Activated naive CD4-positive, alpha-beta T cell treated with anti-CD3 and anti-CD28 coated beads, Interleukin-2, amount 10 ng/mL, durations not matched to agents 7 days and 5 days (primary cell): ENCODE measurements around the gene PTPMT1.

Experiments
- CTCF ChIA-PET: fragments of 350-600 bp; sonication (Branson Sonifier 250); formaldehyde crosslinking; loops from one replicate; lab custom pipeline; 2021; ENCODE audit warnings: antibody characterized with exemption; lab: Charles Lee
- DNase-seq: peaks from one replicate; pipeline ENCODE4 v3.0.0-alpha.2; 2020
- H3K27ac Mint-ChIP-seq: one replicate; pipeline ENCODE4 v1.8.0; 2021; ENCODE audit warnings: mild to moderate bottlenecking, moderate library complexity, mixed read lengths
- H3K27me3 Mint-ChIP-seq: one replicate; pipeline ENCODE4 v1.8.0; 2021; ENCODE audit warnings: mild to moderate bottlenecking, mixed read lengths
- H3K36me3 Mint-ChIP-seq: one replicate; pipeline ENCODE4 v1.8.0; 2021; ENCODE audit warnings: mixed read lengths
- H3K4me1 Mint-ChIP-seq: one replicate; pipeline ENCODE4 v1.8.0; 2021; ENCODE audit warnings: mixed read lengths
- H3K4me3 Mint-ChIP-seq: one replicate; pipeline ENCODE4 v1.8.0; 2021; ENCODE audit warnings: mild to moderate bottlenecking, moderate library complexity, mixed read lengths
- H3K9me3 Mint-ChIP-seq: one replicate; pipeline ENCODE4 v1.8.0; 2021; ENCODE audit warnings: mixed read lengths

PTPMT1 gene

DNA sequence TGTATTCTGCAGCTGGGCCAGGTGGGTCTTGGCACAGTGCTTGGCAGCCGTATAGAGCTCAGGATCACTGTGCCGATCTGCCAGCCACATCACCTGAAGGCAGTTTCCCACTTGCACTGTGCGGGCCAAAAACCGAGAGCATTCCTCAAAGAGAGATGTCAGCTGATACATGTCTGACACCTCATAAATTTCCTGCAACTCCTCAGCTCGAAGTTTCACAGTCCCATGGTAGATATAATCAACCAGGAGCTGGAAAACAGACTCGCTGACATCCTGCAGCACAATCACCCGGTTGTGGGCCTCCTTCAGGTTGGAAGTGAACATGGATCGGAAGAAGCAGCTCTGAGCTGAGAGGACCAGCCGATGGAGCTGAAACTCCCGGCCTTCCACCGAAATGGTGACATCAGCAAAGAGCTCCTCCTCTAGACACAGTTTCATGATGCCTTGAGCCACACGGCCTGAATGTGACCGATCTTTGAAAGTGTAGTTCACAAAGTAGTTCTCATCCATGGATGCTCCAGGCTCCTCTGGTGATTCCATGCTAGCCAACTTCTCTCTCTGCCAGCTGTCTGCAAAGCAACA is 12.2 kb downstream of the PTPMT1 start:
- CTCF ChIA-PET: interaction anchor here (0.7 to 1.9 kb wide), 2 partner anchors 8 to 24 kb away, joined by 3 to 5 read pairs; no protein-coding TSS in a partner anchor
- no peaks in the 10 kb centered on the region for H3K27me3 Mint-ChIP-seq
- no peak for DNase-seq
- H3K4me1 Mint-ChIP-seq: peaks cover 45% of the 10 kb centered on the region
- H3K9me3 Mint-ChIP-seq: no peaks in the 10 kb centered on the region
- H3K27ac Mint-ChIP-seq: peak overlapping the region; percentile 65
- H3K4me3 Mint-ChIP-seq: peak overlapping the region; percentile 96
- H3K36me3 Mint-ChIP-seq: peaks cover 55% of the 10 kb centered on the region

DNA sequence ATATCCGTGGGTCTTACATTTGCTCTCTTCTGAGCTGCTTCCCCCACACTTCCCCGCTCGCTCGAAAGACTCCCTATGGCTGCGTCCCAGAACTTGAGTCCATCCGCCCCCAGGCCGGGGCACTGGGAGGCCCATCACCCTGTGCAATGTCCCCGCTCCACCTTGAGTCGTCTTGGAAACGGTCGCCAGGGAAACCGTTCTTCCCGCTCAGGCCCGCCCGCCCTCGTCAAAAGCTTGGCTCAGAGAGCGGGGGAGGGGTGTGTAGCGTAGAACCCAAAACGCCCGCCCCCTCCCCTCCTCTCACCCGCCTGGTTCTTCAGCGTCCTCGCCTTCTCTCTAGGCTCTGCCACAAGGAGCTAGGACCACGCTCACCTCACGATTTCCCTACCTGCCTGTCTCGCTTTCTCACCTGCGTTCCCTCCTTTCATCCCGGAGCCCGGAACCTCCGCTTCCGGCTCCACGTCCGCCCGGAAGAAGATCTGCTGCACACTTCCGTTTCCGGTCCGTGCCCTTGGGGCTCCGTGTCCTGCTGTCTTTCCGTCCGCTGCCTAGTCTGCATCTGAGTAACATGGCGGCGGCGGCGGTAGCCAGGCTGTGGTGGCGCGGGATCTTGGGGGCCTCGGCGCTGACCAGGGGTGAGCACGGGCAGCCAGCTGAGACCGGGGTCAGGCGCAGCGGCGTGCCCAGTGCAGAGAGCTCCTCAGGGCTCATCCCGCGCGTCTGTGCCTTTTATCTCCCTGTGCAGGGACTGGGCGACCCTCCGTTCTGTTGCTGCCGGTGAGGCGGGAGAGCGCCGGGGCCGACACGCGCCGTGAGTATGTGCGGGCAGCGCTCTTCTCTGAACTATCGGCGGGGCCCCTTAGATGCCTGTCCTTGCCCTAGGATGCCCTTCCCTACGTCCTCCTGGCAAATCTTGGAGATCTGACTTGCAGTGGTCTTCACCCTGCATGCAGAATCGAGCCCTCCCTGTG is 13.4 kb downstream of the PTPMT1 start, which contains the start of the genes KBTBD4 and NDUFS3:
TSS of gene KBTBD4 (minus strand) at position 447 of the 971 bp plus-strand sequence. CDS start at position 428, 19 bp downstream.
TSS of gene NDUFS3 (plus strand) at position 551 of the 971 bp plus-strand sequence. CDS start at position 569, 18 bp downstream.
- Mint-ChIP-seq H3K9me3 (no peaks in the 10 kb centered on the region), H3K27ac (peak within 1 kb of the TSS; percentile 92), H3K4me1 (peaks cover 43% of the 10 kb centered on the region), H3K27me3 (no peaks in the 10 kb centered on the region), H3K36me3 (peaks cover 50% of the 10 kb centered on the region), H3K4me3 (peak within 1 kb of the TSS; percentile 96)
- CTCF ChIA-PET: interaction anchor here (0.9 to 1.9 kb wide), 2 partner anchors 25 to 27 kb away, joined by 3 to 5 read pairs; no protein-coding TSS in a partner anchor
- peak; percentile 91 for DNase-seq

DNA sequence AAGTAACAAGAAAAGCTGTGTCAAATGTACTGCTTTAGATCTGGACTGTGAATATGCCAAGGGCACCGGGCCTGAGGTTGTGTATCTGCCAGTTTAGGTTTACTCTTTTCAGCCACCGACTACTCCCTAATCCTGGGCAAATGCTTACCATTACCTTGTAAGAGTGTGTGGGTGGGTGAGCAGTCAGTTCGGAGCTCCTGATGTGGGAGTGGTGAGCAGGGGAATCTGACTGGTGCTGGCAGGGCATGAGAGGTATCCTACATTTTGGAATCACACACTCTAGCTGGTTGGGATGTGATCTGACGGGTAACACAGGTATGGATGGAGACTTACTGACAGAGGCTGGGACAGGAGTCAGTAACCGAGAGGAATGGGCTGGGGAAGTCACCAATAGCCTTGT is 18.4 kb downstream of the PTPMT1 start:
- Mint-ChIP-seq H3K9me3 (no peaks in the 10 kb centered on the region), H3K27me3 (no peaks in the 10 kb centered on the region), H3K4me3 (no peak overlapping the region), H3K36me3 (peaks cover 33% of the 10 kb centered on the region), H3K27ac (no peak overlapping the region), H3K4me1 (peaks cover 19% of the 10 kb centered on the region)
- no peak for DNase-seq
- CTCF ChIA-PET: no interaction called here

DNA sequence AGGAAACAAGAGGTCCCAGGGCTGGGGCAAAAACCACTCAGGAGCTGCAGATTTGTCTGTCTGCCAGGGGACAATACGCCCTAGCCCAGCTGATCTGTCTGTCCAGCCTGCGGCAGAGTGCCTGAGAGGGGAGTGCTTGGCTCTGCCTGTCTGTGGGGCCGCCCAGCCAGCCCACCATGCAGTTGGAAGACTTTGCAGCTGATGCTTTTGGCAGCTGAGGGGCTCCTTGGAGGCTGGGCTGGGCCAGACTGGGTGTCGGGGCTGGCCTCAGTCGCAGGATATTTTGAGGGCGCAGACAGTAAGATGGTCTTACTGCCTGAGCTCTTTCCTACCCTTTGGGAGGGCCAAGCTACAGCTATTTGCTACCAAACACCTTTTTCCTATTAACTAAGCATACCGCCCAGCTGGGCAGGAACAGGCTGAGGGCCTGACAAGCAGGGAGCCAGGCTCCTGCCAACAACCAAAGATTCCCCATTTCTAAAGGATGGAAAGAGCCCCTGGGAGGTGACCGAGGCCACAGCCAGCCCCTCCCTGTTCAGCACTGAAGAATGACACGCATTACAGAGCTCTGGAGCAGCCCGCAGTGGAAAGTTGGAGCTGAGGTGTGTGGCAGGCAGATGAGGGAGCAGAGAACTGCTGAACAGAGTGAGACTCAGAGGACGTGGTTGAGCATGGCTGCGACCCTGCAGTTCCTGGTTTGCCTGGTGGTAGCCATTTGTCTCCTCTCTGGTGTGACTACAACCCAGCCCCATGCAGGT is 20.9 kb downstream of the PTPMT1 start, which contains the start of gene FAM180B:
TSS of gene FAM180B (plus strand) at position 581 of the 758 bp plus-strand sequence. CDS start at position 672, 91 bp downstream.
- CTCF ChIA-PET: no interaction called here
- no peaks in the 10 kb centered on the region for H3K9me3 Mint-ChIP-seq
- H3K4me1 Mint-ChIP-seq: peaks cover 4% of the 10 kb centered on the region
- no peak within 1 kb of the TSS for H3K4me3 Mint-ChIP-seq
- H3K27ac Mint-ChIP-seq: no peak within 1 kb of the TSS
- no peaks in the 10 kb centered on the region for H3K27me3 Mint-ChIP-seq
- DNase-seq: no peak
- peaks cover 26% of the 10 kb centered on the region for H3K36me3 Mint-ChIP-seq

- no peak for DNase-seq
- H3K4me3 Mint-ChIP-seq: no peak overlapping the region
- H3K27me3 Mint-ChIP-seq: peaks cover 7% of the 10 kb centered on the region
- no peaks in the 10 kb centered on the region for H3K9me3 Mint-ChIP-seq
- no peak overlapping the region for H3K27ac Mint-ChIP-seq
- peaks cover 8% of the 10 kb centered on the region for H3K4me1 Mint-ChIP-seq
- peaks cover 21% of the 10 kb centered on the region for H3K36me3 Mint-ChIP-seq
- CTCF ChIA-PET: no interaction called here
Measured at GRCh38 chr11:47587039-47587716, 21.8 kb downstream of the PTPMT1 start.

- no peaks in the 10 kb centered on the region for H3K9me3 Mint-ChIP-seq
- H3K36me3 Mint-ChIP-seq: peaks cover 16% of the 10 kb centered on the region
- no peak overlapping the region for H3K4me3 Mint-ChIP-seq
- H3K27me3 Mint-ChIP-seq: peaks cover 13% of the 10 kb centered on the region
- CTCF ChIA-PET: no interaction called here
- no peak overlapping the region for H3K27ac Mint-ChIP-seq
- peaks cover 13% of the 10 kb centered on the region for H3K4me1 Mint-ChIP-seq
- DNase-seq: no peak
Measured at GRCh38 chr11:47587723-47588326, 22.4 kb downstream of the PTPMT1 start.

GRCh38 chr11:47589118-47589517 is 23.7 kb downstream of the PTPMT1 start:
- Mint-ChIP-seq H3K9me3 (no peaks in the 10 kb centered on the region), H3K4me1 (peaks cover 18% of the 10 kb centered on the region), H3K36me3 (peaks cover 8% of the 10 kb centered on the region), H3K27me3 (peaks cover 26% of the 10 kb centered on the region), H3K27ac (no peak overlapping the region), H3K4me3 (no peak overlapping the region)
- CTCF ChIA-PET: no interaction called here
- no peak for DNase-seq

DNA sequence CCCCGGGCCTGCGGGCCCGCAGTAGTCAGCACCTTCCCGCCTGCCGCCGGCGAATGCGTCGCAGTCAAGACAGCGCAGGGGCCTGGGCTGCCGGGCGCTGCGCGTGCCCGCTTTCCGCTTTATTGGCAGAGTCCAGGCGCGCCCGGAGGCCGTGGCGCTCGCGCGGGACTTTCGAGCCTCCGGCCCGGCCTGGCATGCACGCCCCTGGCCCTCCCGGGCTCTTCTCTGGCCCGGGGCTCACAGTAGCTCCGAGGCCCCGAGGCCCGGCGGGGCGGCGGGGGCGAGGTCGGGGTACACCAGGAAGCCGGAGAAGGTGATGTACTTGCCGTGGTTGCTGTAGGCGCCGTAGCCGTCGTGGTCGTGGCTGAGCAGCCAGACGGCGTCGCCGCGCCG is 24.2 kb downstream of the PTPMT1 start:
- no peak for DNase-seq
- no peak overlapping the region for H3K27ac Mint-ChIP-seq
- H3K9me3 Mint-ChIP-seq: no peaks in the 10 kb centered on the region
- peaks cover 18% of the 10 kb centered on the region for H3K4me1 Mint-ChIP-seq
- CTCF ChIA-PET: no interaction called here
- peaks cover 31% of the 10 kb centered on the region for H3K27me3 Mint-ChIP-seq
- H3K36me3 Mint-ChIP-seq: peaks cover 4% of the 10 kb centered on the region
- H3K4me3 Mint-ChIP-seq: no peak overlapping the region

DNA sequence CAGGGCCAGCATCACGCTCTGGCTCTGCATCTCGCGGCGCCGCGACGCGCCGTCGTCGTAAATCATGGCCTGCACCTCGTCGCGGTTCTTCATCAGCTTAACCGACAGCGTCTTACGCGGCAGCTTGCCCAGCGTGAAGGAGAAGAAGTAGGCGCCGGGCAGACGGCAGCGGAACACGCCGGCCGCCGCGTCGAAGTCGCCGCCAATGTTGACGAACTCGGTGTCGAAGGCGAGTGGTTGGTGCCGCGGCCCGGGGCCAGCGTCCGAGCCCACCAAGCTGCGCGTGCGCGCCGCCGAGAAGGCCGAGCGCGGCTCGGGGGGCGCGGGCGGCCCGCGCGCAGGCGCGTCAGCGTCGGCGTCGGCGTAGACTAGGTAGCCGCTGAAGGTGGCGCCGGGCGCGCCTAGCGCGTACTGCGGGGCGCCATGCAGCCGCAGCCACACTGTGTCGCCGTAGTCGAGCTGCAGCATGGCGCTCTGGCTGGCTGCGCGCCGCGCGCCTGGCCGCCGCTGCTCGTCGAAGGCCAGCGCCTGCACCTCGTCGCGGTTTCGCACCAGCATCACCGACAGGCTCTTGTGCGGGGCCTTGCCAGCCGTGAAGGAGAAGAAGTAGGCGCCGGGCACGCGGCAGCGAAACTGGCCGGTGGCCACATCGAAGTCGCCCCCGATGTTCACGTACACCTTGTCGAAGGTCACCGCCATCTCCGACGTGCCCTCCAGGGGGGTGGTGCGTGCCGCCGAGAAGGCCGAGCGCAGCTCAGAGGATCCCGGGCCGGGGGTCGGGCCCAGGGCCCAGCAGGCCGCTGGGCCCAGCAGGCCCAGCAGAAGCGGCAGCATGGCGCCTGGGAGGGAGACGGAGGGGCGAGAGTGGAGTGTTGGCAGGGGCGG is 24.8 kb downstream of the PTPMT1 start:
- no peaks in the 10 kb centered on the region for H3K36me3 Mint-ChIP-seq
- CTCF ChIA-PET: no interaction called here

DNA sequence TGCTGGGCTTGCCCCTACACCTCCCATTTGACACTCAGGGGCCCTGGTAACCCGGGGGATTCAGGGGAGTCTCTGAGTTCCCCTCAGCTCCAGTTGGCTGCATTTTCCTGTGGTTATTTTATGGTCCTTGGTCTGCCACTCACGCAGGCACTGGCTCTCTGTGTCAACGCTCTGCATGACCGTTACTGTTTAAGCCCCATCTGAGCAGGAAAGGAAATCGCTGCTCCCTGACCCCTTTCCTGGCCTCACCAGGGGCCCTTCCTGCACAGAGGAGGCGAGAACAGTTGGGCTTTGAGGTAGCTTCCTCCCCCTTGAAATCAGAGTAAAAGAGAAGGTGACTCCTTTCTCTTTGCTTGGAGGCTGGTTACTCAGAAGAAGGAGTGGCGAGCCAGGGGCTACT is 26.4 kb downstream of the PTPMT1 start:
- Mint-ChIP-seq H3K4me1 (peaks cover 18% of the 10 kb centered on the region), H3K27ac (no peak overlapping the region), H3K4me3 (no peak overlapping the region), H3K27me3 (peaks cover 52% of the 10 kb centered on the region), H3K36me3 (no peaks in the 10 kb centered on the region), H3K9me3 (no peaks in the 10 kb centered on the region)
- DNase-seq: no peak
- CTCF ChIA-PET: interaction anchor here (1.1 kb wide), 1 partner anchor 28 kb away, joined by 3 read pairs; no protein-coding TSS in a partner anchor

More for the DNA sequence above, 24.8 kb downstream of the PTPMT1 start:
- no peak overlapping the region for H3K4me3 Mint-ChIP-seq
- H3K4me1 Mint-ChIP-seq: peaks cover 18% of the 10 kb centered on the region
- H3K27me3 Mint-ChIP-seq: peaks cover 37% of the 10 kb centered on the region
- H3K27ac Mint-ChIP-seq: no peak overlapping the region
- H3K9me3 Mint-ChIP-seq: no peaks in the 10 kb centered on the region
- DNase-seq: no peak

DNA sequence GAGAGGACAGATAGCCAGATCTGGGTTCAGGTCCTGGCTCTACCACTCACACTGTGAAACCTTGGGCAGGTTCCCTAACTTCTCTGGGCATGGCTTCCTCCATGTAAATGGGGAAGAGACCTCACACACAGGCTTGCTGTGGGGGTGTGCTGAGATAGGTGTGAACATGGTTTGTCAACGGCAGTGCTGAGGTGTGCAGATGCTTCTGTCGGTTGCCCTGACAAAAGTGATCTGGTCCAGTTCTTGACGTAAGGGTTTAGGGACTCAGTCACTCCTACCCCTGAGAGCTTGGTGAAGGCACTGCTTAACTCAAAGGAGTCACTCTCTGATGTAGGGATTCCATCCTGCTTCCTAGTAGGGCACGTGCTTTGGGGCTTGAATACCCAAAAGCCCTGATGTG is 26.9 kb downstream of the PTPMT1 start:
- no peaks in the 10 kb centered on the region for H3K9me3 Mint-ChIP-seq
- H3K36me3 Mint-ChIP-seq: no peaks in the 10 kb centered on the region
- peaks cover 18% of the 10 kb centered on the region for H3K4me1 Mint-ChIP-seq
- H3K27ac Mint-ChIP-seq: no peak overlapping the region
- CTCF ChIA-PET: interaction anchor here (0.6 to 1.6 kb wide), 3 partner anchors 28 to 113 kb away, joined by 3 to 5 read pairs (median 3); no protein-coding TSS in a partner anchor
- no peak for DNase-seq
- H3K27me3 Mint-ChIP-seq: peaks cover 55% of the 10 kb centered on the region
- no peak overlapping the region for H3K4me3 Mint-ChIP-seq

DNA sequence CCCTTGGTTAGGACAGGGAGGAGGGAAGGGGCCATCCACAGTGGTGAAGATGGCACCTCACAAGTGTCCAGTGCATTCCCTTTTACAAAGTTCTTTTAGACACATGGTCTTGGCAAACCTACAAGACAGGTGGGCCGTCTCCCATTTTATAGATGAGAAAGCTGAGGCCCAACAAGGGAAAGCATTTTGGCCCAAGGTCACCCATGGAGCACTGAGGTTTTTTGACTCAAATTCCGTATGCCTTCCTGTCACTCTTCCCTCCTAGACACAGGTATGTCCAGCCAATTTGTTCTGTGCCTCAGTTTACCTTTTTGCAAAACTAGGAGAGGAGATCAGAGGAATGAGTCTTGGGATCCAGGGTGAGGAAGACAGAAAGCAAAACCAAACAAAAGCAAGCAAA is 27.6 kb downstream of the PTPMT1 start:
- Mint-ChIP-seq H3K27ac (no peak overlapping the region), H3K36me3 (no peaks in the 10 kb centered on the region), H3K4me1 (peaks cover 18% of the 10 kb centered on the region), H3K9me3 (no peaks in the 10 kb centered on the region), H3K27me3 (peaks cover 55% of the 10 kb centered on the region), H3K4me3 (no peak overlapping the region)
- CTCF ChIA-PET: interaction anchor here (0.6 to 1.6 kb wide), 2 partner anchors 41 to 112 kb away, joined by 3 to 5 read pairs; no protein-coding TSS in a partner anchor
- DNase-seq: no peak
